HTERT RPE-1 (cell line): ENCODE results near the gene RASAL2.
"Not testable (repeated sequence)": the region's sequence is repeated elsewhere in the genome, so short reads cannot be mapped to it uniquely, and the experiment has no call there.

Experiments
- in situ Hi-C: fragments of 300-500 bp; cut with MboI; formaldehyde crosslinking; loops from 4 replicates; pipeline ENCODE4 v1.14.3; 2020; ENCODE audit warnings: low sequenced_read_pairs

Gene RASAL2

DNA sequence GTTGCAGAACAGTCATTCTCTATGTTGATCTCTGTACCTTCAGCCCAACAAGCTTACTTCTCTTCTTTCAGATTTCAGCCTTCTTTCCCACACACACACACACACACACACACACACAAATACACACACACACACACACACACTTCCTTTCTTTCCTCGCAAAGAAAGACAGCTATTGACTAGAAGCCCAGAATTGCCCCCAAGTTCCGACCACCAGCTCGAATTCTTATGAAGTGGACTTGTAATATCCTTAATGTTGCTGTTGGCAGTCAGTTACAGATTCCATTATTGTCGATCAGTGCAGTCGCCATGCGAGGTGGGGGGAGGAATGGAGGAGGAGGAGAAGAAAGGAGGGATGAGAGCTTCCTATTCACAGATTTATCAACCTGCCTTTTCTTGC lies 277.3 kb downstream of the RASAL2 start:
- in situ Hi-C loops, result no loop called here

GRCh38 chr1:178371933-178372388 lies 278.1 kb downstream of the RASAL2 start:
- in situ Hi-C loops, result no loop called here

- in situ Hi-C loops, result no loop called here
These were observed 280.1 kb downstream of the RASAL2 start for GRCh38 chr1:178374016-178374415.

DNA sequence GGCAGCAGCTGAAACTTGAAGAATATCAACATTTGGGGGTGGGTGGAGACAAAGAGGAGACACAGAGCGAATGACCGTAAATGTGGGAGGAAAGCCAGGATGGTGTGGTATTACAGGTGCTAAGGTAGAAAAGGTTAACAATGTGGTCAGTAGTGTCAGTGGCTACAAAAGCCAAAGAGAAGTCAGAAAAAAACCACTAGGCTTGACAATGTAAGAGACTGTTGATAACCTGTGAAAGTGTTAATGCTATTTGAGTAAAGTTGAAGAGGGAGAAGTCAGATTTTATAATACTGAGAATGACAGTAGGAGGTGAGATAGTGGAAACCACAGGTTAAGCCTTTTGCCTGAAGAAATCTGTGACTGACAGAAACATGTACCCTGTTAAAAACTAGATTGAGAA lies 282.1 kb downstream of the RASAL2 start:
- in situ Hi-C loops, result no loop called here

- in situ Hi-C loops, result no loop called here
These were observed 285.9 kb downstream of the RASAL2 start for GRCh38 chr1:178379807-178380206.

DNA sequence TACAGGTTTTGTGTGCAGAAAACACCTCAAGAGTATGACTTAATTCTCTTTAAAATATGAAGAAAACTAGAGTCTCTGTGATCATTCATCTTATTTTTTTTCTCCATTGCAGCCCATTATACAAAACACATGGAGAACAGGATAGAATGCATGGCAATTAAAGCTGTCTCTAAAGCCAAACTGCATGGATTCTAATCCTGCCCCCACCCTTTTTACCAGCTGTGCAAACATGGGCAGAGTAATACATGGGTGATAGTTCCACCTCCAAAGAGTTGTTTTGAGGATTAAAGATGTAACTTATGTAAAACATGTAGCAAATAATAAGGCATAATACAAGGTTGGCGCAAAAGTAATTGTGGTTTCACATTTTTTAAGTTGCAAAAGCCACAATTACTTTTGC lies 288.5 kb downstream of the RASAL2 start:
- in situ Hi-C loops, result no loop called here

- in situ Hi-C loops, result no loop called here
These were observed 291.8 kb downstream of the RASAL2 start for GRCh38 chr1:178385662-178386061.

GRCh38 chr1:178388418-178389145 lies 294.7 kb downstream of the RASAL2 start:
- in situ Hi-C loops, result no loop called here

GRCh38 chr1:178389441-178389840 lies 295.5 kb downstream of the RASAL2 start:
- in situ Hi-C loops, result no loop called here

- in situ Hi-C loops, result not testable (repeated sequence)
These were observed 296.4 kb downstream of the RASAL2 start for GRCh38 chr1:178390280-178390679.

- in situ Hi-C loops, result no loop called here
These were observed 299.5 kb downstream of the RASAL2 start for GRCh38 chr1:178393370-178393769.

GRCh38 chr1:178396789-178397188 lies 302.9 kb downstream of the RASAL2 start:
- in situ Hi-C loops, result no loop called here

DNA sequence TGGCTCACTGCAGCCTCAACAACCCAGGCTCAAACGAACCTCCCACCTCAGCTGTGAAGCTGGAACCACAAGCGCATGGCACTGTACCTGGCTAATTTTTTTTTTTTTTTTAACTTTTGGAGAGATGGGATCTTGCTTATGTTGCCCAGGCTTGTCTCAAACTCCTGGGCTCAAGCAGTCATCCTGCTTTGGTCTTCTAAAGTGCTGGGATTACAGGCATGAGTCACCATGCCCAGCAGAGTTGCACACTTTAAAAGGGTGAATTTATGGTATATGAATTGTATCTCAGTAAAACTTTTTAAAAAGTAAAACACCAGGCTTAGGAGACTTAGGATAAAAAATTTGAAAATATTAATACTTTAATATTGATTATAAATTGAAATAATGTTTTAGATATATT lies 303.8 kb downstream of the RASAL2 start:
- in situ Hi-C loops, result no loop called here

DNA sequence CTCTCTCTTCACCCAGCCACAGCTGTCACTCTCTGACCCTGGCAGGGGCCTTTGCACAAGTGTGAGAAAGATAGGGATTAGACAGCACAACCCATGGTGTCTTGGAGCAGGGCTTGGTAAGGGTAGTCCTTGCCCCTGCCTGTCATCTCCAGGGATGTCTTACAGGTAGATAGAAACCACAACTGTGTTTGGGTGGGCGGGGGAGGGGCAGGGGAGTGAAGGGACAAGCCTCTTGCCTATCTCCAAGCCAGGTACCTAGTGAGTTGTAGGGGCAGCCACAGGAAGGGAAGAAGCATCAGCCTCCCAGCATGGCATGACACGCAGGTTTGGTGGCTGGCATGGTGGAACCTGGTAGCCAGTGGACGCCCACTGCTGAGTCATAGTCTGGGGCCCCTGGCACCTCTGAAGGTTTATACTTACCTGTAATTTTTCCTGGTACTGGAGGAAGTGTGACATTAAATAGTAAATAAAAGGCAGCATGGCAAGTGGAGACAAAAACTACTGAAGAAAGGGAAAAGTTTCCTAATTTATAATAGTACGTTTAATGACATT lies 305.3 kb downstream of the RASAL2 start:
- in situ Hi-C loops, result no loop called here

DNA sequence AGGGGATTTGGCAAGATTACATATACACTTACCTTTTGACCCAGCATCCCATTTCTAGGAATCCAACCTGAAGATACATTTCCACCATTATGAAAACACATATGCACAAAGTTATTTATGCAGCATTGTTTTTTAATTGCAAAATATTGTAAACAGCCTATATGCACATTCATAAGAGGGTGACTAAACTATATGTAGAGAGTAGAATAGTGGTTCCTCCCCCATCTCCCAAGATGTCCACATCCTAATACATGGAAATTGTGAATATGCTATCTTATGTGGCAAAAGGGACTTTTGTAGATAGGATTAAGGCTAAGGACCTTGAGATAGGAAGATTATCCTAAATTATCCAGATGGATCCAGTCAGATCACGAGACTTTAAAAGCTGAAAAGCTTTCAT lies 311.2 kb downstream of the RASAL2 start:
- in situ Hi-C loops, result no loop called here

DNA sequence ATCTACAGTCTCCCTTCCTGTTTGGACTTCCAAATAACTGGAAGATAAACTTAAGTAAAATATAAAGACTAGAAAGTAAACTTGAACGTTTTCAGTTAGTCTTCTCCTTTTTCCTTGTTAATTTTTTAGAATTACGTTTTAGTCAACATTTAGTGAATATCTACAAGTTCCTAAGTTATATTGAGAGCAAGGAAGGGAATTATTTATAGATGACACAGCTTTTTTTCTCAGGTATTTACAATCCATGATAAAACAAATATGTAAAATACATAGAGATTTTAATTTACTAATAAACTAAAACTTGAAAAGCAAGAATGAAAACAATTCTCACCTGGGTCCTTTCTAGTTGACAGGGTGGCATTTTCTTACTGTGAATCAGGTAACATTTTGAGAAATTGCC lies 313.3 kb downstream of the RASAL2 start:
- in situ Hi-C loops, result no loop called here

DNA sequence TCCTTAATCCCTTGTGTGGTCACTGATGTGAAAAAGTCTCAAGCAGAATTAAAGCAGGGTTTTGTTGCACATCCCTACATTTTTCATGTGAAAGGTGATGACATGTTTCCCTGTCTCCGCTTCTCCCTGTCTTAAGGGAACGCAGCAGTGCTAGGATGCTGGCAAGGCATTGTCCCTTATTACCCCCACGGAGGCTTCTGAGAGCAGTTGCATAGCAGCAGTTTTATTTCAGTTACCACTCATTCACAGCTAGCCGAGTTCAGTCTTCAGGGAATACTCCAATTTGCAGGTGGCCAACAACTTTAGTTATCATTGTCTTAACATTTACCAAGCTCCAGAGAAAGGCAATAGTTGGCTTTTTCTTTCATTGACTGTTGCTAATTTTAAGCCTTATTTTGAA lies 313.8 kb downstream of the RASAL2 start:
- in situ Hi-C loops, result no loop called here

DNA sequence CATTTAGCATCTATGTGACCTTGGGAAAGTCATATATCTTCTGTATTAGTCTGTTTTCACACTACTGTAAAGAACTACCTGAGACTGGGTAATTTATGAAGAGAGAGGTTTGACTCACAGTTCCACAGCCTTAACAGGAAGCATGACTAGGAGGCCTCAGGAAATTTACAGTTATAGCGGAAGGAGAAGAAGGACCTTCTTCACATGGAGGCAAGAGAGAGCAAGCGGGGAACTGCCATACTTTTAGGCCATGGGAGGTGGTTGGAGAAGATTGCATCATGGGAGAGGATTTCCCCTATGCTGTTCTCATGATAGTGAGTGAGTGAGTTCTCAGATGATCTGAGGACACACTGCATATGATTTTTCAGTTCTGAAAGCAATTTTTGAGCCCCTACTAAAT lies 315.0 kb downstream of the RASAL2 start:
- in situ Hi-C loops, result no loop called here

- in situ Hi-C loops, result no loop called here
These were observed 315.6 kb downstream of the RASAL2 start for GRCh38 chr1:178409541-178409940.

GRCh38 chr1:178411756-178412399 lies 318.0 kb downstream of the RASAL2 start:
- in situ Hi-C loops, result no loop called here

GRCh38 chr1:178412400-178412770 lies 318.5 kb downstream of the RASAL2 start:
- in situ Hi-C loops, result no loop called here

GRCh38 chr1:178417858-178418257 lies 324.0 kb downstream of the RASAL2 start:
- in situ Hi-C loops, result no loop called here
